ENCODE data around the gene UPK2.

UPK2 gene

DNA sequence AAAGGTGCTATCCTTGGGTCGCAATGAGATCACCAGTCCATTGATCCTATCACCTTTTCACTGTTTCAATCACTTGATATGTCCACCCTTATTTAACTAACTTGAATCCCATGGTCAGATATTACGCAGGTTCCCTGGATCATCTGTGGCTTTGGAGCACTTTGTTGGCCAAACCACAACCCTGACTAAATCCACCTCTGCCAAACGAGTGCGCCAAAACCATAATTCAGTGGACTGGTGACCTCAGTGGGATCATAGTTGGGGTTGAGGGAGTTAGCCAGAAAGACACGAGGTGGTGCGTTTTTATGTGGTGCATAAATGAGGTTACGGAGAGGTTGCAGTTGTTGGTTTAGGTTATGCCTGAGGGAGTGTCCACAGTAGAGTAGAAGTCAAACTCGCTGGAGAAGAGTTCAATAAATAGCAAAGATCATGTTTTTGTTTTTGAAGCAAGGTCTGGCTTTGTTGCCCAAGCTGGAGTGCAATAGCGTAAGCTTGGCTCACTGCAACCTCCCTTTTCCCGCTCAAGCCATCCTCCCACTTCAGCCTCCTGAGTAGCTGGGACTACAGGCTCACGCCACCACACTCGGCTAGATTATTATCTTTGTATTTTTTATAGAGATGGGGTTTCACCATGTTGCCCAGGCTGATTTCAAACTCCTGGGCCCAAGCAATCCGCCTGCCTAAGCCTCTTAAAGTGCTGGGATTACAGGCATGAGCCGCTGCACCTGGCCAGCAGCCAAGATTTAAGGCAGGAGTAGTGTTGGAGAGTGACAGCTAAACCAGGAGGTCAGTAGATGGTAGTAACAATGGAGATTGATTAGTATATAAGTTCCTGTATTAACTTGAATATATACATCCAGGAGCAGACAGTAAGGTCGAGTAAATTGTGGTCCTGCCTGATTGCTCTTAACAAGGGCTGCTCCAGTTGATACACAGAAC lies 19.9 kb downstream of the UPK2 start:
- TF ChIP-seq POLR2AphosphoS5 (IDR thresholded peaks at IDR 0.05; ENCODE audit: low read depth, low read length) (no peak), FOXP2 (optimal IDR thresholded peaks at IDR 0.05; ENCODE audit: borderline replicate concordance, extremely low read depth, extremely low read length, insufficient read depth) (no peak), TAF1 (IDR thresholded peaks at IDR 0.05; ENCODE audit: borderline replicate concordance, insufficient read depth, low read length) (no peak), SIN3A (IDR thresholded peaks at IDR 0.05; ENCODE audit: borderline replicate concordance, insufficient read depth, low read length) (no peak)
- TF ChIP-seq, protein P1, sequence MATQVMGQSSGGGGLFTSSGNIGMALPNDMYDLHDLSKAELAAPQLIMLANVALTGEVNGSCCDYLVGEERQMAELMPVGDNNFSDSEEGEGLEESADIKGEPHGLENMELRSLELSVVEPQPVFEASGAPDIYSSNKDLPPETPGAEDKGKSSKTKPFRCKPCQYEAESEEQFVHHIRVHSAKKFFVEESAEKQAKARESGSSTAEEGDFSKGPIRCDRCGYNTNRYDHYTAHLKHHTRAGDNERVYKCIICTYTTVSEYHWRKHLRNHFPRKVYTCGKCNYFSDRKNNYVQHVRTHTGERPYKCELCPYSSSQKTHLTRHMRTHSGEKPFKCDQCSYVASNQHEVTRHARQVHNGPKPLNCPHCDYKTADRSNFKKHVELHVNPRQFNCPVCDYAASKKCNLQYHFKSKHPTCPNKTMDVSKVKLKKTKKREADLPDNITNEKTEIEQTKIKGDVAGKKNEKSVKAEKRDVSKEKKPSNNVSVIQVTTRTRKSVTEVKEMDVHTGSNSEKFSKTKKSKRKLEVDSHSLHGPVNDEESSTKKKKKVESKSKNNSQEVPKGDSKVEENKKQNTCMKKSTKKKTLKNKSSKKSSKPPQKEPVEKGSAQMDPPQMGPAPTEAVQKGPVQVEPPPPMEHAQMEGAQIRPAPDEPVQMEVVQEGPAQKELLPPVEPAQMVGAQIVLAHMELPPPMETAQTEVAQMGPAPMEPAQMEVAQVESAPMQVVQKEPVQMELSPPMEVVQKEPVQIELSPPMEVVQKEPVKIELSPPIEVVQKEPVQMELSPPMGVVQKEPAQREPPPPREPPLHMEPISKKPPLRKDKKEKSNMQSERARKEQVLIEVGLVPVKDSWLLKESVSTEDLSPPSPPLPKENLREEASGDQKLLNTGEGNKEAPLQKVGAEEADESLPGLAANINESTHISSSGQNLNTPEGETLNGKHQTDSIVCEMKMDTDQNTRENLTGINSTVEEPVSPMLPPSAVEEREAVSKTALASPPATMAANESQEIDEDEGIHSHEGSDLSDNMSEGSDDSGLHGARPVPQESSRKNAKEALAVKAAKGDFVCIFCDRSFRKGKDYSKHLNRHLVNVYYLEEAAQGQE (IDR thresholded peaks at IDR 0.05; ENCODE audit: insufficient read depth in 1 of 2, low read depth in 2 of 2, low read length in 2 of 2): no peak

DNA sequence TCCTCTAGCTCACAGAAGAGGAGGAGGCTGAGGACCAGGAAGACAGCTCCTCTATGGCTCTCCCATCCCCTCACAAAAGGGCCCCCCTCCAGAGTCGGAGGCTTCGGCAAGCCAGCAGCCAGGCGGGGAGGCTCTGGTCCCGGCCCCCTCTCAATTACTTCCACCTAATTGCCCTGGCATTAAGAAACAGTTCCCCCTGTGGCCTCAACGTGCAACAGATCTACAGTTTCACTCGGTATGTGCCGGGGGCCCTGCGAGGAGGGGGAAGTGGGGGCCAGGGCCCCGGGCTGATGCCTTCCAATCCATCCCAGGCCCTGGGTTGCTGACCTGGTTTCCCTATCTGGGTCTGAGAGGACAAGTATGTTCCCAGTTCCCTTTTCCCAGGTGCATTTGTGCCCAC lies 23.3 kb downstream of the UPK2 start:
- TF ChIP-seq TAF1 (IDR thresholded peaks at IDR 0.05; ENCODE audit: borderline replicate concordance, insufficient read depth, low read length): no peak
- TF ChIP-seq, protein P1 (IDR thresholded peaks at IDR 0.05; ENCODE audit: insufficient read depth in 1 of 2, low read depth in 2 of 2, low read length in 2 of 2): no peak
- no peak for TF ChIP-seq SIN3A (IDR thresholded peaks at IDR 0.05; ENCODE audit: borderline replicate concordance, insufficient read depth, low read length)
- TF ChIP-seq POLR2AphosphoS5 (IDR thresholded peaks at IDR 0.05; ENCODE audit: low read depth, low read length): no peak
- TF ChIP-seq FOXP2 (optimal IDR thresholded peaks at IDR 0.05; ENCODE audit: borderline replicate concordance, extremely low read depth, extremely low read length, insufficient read depth): no peak

GRCh38 chr11:118980191-118980881 lies 24.2 kb downstream of the UPK2 start:
- TF ChIP-seq TAF1 (IDR thresholded peaks at IDR 0.05; ENCODE audit: borderline replicate concordance, insufficient read depth, low read length) (0 out of 2 replicates have a peak, but pooled peaks have one; percentile 26), POLR2AphosphoS5 (IDR thresholded peaks at IDR 0.05; ENCODE audit: low read depth, low read length) (peak; percentile 53; the same call in 1 of the 2 replicates), FOXP2 (optimal IDR thresholded peaks at IDR 0.05; ENCODE audit: borderline replicate concordance, extremely low read depth, extremely low read length, insufficient read depth) (no peak), SIN3A (IDR thresholded peaks at IDR 0.05; ENCODE audit: borderline replicate concordance, insufficient read depth, low read length) (no peak)
- TF ChIP-seq, protein P1 (IDR thresholded peaks at IDR 0.05; ENCODE audit: insufficient read depth in 1 of 2, low read depth in 2 of 2, low read length in 2 of 2): 0 out of 4 replicates have a peak, but pooled peaks of 1 of the 2 experiments have one; percentile 26

DNA sequence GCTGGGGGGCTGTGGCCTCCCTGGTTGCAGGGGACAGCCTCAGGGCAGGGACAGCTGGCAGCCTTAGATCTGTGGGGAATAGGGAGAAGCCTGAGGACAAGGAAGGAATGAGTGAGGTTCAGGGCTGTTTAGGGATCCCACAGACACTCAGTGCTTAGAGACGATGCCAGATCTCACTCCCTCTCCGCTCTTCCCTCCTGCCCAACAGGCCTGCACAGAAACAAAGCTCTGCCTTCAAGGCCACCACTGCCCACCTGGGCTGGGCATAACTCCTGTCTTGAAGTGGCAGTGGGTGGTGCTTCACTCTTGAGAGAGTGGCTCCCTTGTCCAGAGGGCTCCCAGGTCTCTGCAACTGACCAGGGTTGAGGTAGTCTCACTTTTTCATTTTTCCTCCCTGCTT lies 28.7 kb downstream of the UPK2 start:
- TF ChIP-seq SIN3A (IDR thresholded peaks at IDR 0.05; ENCODE audit: borderline replicate concordance, insufficient read depth, low read length) (no peak), FOXP2 (optimal IDR thresholded peaks at IDR 0.05; ENCODE audit: borderline replicate concordance, extremely low read depth, extremely low read length, insufficient read depth) (no peak), POLR2AphosphoS5 (IDR thresholded peaks at IDR 0.05; ENCODE audit: low read depth, low read length) (no peak), TAF1 (IDR thresholded peaks at IDR 0.05; ENCODE audit: borderline replicate concordance, insufficient read depth, low read length) (no peak)
- TF ChIP-seq, protein P1 (IDR thresholded peaks at IDR 0.05; ENCODE audit: insufficient read depth in 1 of 2, low read depth in 2 of 2, low read length in 2 of 2): no peak
